Measurements from ENCODE around the gene SRCIN1. TPM values are rescaled to one million over a fixed set of nuclear protein-coding genes. Genes with fewer than 3 reads are reported as not detected.

Gene SRCIN1
- total RNA-seq, 2 donors from 2014 or later: 2.4 to 4.8 TPM

GRCh38 chr17:38558728-38559050, 47.1 kb downstream of the SRCIN1 start:
- no peaks in the 10 kb centered on the region for H3K9me3 ChIP-seq
- no peak for DNase-seq (ENCODE audit: low spot score)
- H3K4me3 ChIP-seq: peak overlapping the region; percentile 23 to 28
- peak overlapping the region; percentile 46 to 59 for H3K27ac ChIP-seq
- TF ChIP-seq POLR2A (IDR thresholded peaks at IDR 0.05): no peak
- TF ChIP-seq, protein P1, sequence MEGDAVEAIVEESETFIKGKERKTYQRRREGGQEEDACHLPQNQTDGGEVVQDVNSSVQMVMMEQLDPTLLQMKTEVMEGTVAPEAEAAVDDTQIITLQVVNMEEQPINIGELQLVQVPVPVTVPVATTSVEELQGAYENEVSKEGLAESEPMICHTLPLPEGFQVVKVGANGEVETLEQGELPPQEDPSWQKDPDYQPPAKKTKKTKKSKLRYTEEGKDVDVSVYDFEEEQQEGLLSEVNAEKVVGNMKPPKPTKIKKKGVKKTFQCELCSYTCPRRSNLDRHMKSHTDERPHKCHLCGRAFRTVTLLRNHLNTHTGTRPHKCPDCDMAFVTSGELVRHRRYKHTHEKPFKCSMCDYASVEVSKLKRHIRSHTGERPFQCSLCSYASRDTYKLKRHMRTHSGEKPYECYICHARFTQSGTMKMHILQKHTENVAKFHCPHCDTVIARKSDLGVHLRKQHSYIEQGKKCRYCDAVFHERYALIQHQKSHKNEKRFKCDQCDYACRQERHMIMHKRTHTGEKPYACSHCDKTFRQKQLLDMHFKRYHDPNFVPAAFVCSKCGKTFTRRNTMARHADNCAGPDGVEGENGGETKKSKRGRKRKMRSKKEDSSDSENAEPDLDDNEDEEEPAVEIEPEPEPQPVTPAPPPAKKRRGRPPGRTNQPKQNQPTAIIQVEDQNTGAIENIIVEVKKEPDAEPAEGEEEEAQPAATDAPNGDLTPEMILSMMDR (IDR thresholded peaks at IDR 0.05): no peak
- TF ChIP-seq POLR2AphosphoS5 (IDR thresholded peaks at IDR 0.05): no peak
- H3K27me3 ChIP-seq (replicated peaks; ENCODE audit: insufficient read depth): no peaks in the 10 kb centered on the region
- 4% methylated on average over 10 of the region's 10 CpGs for WGBS
- H3K4me1 ChIP-seq (replicated peaks): peaks cover 10% of the 10 kb centered on the region
- intact Hi-C loops (cut with DNase I): loop anchor here (2.0 kb wide), 1 partner anchor 110 kb away; no protein-coding TSS in a partner anchor
- no peaks in the 10 kb centered on the region for H3K36me3 ChIP-seq

- Histone ChIP-seq H3K36me3 (no peaks in the 10 kb centered on the region), H3K9me3 (no peaks in the 10 kb centered on the region), H3K4me3 (peak overlapping the region; percentile 16 to 28), H3K27ac (peak overlapping the region; percentile 46 to 59), H3K27me3 (replicated peaks; ENCODE audit: insufficient read depth) (no peaks in the 10 kb centered on the region), H3K4me1 (replicated peaks) (peaks cover 10% of the 10 kb centered on the region)
- TF ChIP-seq POLR2A (IDR thresholded peaks at IDR 0.05) (peak; percentile 86), POLR2AphosphoS5 (IDR thresholded peaks at IDR 0.05) (peak; percentile 91)
- TF ChIP-seq, protein P1 (IDR thresholded peaks at IDR 0.05): peak; percentile 53 to 99 (median 94)
- WGBS: 4% methylated on average over 52 of the region's 52 CpGs
- peak; percentile 92 for DNase-seq (ENCODE audit: low spot score)
- intact Hi-C loops (cut with DNase I): loop anchor here (2.0 kb wide), 1 partner anchor 111 kb away; no protein-coding TSS in a partner anchor
Measured at GRCh38 chr17:38557836-38558727, 47.7 kb downstream of the SRCIN1 start.

GRCh38 chr17:38557396-38557795, 48.4 kb downstream of the SRCIN1 start:
- TF ChIP-seq POLR2A (IDR thresholded peaks at IDR 0.05) (no peak), POLR2AphosphoS5 (IDR thresholded peaks at IDR 0.05) (no peak)
- TF ChIP-seq, protein P1 (IDR thresholded peaks at IDR 0.05): no peak
- 70% methylated on average over 6 of the region's 6 CpGs for WGBS
- DNase-seq (ENCODE audit: low spot score): no peak
- Histone ChIP-seq H3K4me1 (replicated peaks) (peaks cover 10% of the 10 kb centered on the region), H3K36me3 (no peaks in the 10 kb centered on the region), H3K27ac (peak overlapping the region in 1 of 2 donors; percentile 59), H3K27me3 (replicated peaks; ENCODE audit: insufficient read depth) (no peaks in the 10 kb centered on the region), H3K9me3 (no peaks in the 10 kb centered on the region), H3K4me3 (no peak overlapping the region)
- intact Hi-C loops (cut with DNase I): no loop called here

DNA sequence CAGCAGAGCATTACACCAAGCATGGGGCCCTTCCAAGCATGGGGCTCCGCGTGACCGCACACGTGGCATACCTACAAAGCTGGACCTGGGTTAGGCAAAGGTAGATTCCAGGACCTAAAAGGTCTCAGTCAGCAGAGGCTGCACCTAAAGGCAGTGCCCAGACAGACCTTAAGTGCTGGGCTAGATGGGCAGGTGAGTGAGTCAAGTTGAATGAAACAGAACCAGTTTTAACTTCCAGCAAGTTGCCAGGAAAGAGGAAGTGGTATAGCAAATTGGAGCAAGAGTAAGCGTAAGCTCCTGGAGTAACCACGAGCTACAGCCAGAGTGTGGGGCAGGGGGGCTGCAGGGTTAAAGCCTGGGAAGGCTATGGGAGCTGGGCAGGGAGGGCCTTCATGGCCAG, 49.5 kb downstream of the SRCIN1 start:
- Histone ChIP-seq H3K27ac (no peak overlapping the region), H3K9me3 (no peaks in the 10 kb centered on the region), H3K4me3 (no peak overlapping the region), H3K27me3 (replicated peaks; ENCODE audit: insufficient read depth) (no peaks in the 10 kb centered on the region), H3K36me3 (no peaks in the 10 kb centered on the region), H3K4me1 (replicated peaks) (peaks cover 10% of the 10 kb centered on the region)
- TF ChIP-seq POLR2AphosphoS5 (IDR thresholded peaks at IDR 0.05) (no peak), POLR2A (IDR thresholded peaks at IDR 0.05) (no peak)
- TF ChIP-seq, protein P1 (IDR thresholded peaks at IDR 0.05): no peak
- WGBS: 94% methylated on average over 6 of the region's 6 CpGs
- no peak for DNase-seq (ENCODE audit: low spot score)
- intact Hi-C loops (cut with DNase I): no loop called here
